ENCODE results near the gene OTP. TPM values are rescaled to one million over a fixed set of nuclear protein-coding genes. Genes with fewer than 3 reads are reported as not detected.

The OTP gene
- total and polyA plus RNA-seq, 10 of the 15 experiments (the other 5 are each of a cell fraction or from before 2014, with no cell fraction given) = 0.31 to 8.8 (median 2.4) TPM

DNA sequence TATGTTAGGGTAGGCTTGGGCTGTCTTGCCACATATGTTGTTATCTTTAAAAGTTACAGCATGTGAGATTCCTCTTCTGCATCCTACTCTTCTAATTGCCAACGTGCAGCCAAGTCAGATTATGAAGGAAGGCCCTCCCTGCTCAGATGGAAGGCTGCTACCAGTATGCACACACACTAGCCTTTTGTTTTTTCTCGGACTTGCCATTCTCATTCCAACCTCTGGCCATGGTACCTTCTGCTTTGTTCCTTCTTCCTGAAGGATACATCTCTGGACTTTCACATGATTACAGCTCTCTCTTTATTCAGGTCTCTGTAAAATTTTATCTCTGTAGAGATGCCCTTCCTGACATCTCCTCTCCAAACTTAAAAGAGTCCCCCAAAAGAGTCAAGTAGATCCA is 12.8 kb upstream of the OTP start (continued):
- TF ChIP-seq, protein P1, sequence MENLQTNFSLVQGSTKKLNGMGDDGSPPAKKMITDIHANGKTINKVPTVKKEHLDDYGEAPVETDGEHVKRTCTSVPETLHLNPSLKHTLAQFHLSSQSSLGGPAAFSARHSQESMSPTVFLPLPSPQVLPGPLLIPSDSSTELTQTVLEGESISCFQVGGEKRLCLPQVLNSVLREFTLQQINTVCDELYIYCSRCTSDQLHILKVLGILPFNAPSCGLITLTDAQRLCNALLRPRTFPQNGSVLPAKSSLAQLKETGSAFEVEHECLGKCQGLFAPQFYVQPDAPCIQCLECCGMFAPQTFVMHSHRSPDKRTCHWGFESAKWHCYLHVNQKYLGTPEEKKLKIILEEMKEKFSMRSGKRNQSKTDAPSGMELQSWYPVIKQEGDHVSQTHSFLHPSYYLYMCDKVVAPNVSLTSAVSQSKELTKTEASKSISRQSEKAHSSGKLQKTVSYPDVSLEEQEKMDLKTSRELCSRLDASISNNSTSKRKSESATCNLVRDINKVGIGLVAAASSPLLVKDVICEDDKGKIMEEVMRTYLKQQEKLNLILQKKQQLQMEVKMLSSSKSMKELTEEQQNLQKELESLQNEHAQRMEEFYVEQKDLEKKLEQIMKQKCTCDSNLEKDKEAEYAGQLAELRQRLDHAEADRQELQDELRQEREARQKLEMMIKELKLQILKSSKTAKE (IDR thresholded peaks at IDR 0.05; ENCODE audit: low read depth, poor library complexity, severe bottlenecking) = no peak
- no peak for TF ChIP-seq ETV6 (conservative IDR thresholded peaks at IDR 0.05 in 1 of 2, IDR thresholded peaks at IDR 0.05 in 1 of 2; ENCODE audit: borderline replicate concordance in 1 of 2, low read depth in 1 of 2)
- TF ChIP-seq ZNF217 (IDR thresholded peaks at IDR 0.05) = no peak
- TF ChIP-seq, protein P2, sequence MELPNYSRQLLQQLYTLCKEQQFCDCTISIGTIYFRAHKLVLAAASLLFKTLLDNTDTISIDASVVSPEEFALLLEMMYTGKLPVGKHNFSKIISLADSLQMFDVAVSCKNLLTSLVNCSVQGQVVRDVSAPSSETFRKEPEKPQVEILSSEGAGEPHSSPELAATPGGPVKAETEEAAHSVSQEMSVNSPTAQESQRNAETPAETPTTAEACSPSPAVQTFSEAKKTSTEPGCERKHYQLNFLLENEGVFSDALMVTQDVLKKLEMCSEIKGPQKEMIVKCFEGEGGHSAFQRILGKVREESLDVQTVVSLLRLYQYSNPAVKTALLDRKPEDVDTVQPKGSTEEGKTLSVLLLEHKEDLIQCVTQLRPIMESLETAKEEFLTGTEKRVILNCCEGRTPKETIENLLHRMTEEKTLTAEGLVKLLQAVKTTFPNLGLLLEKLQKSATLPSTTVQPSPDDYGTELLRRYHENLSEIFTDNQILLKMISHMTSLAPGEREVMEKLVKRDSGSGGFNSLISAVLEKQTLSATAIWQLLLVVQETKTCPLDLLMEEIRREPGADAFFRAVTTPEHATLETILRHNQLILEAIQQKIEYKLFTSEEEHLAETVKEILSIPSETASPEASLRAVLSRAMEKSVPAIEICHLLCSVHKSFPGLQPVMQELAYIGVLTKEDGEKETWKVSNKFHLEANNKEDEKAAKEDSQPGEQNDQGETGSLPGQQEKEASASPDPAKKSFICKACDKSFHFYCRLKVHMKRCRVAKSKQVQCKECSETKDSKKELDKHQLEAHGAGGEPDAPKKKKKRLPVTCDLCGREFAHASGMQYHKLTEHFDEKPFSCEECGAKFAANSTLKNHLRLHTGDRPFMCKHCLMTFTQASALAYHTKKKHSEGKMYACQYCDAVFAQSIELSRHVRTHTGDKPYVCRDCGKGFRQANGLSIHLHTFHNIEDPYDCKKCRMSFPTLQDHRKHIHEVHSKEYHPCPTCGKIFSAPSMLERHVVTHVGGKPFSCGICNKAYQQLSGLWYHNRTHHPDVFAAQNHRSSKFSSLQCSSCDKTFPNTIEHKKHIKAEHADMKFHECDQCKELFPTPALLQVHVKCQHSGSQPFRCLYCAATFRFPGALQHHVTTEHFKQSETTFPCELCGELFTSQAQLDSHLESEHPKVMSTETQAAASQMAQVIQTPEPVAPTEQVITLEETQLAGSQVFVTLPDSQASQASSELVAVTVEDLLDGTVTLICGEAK (IDR thresholded peaks at IDR 0.05; ENCODE audit: borderline replicate concordance) = no peak
- no peak for TF ChIP-seq YBX1 (IDR thresholded peaks at IDR 0.05)
- TF ChIP-seq GABPA (IDR thresholded peaks at IDR 0.05; ENCODE audit: low read depth) = no peak
- no peak for TF ChIP-seq CEBPZ (IDR thresholded peaks at IDR 0.05; ENCODE audit: low read depth, low read length)
